Daoy (cell line): ENCODE measurements around the gene TMEM207. TPM values are rescaled to one million over a fixed set of nuclear protein-coding genes. Genes with fewer than 3 reads are reported as not detected.
A peak's percentile ranks its signal among the peaks of the same experiment; 100 is the strongest.

ENCODE experiments used
- DNase-seq: peaks from one replicate; pipeline ENCODE4 v3.0.0-alpha.2; 2015; ENCODE audit warnings: low read depth
- total RNA-seq: library from RNA; depleted of rRNA; stranded (reverse); fragments of >200 nt; shearing (Covaris generic); gene quantifications from 2 replicates; pipeline ENCODE4 v1.2.3, GENCODE V29; 2014; rRNA removed

TMEM207 gene
- total RNA-seq, 1 experiment from 2014 or later, result not detected

- DNase-seq, result peak; percentile 95
Measured at GRCh38 chr3:190385731-190386688, 63.7 kb downstream of the TMEM207 start.

DNA sequence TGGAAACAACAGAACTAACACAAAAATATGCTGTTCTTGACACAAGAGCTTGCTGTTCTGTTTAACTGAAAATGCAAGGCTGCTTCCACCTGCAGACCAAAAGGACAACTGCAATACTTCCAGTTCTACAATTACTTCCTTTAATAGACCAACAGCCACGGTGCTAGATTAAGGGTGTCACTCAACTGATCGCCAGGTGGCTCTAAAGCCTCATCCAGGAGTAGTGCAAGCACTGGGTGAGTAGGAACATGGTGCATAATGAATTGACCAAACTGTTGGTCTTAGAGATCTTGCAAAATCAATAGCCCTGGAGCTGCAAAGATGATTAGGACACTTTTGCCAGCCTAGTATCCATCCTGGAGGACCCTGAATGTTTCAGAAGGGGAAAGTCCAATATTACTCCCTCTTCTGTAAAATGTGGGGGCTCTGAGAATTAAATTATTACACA, 65.4 kb downstream of the TMEM207 start:
- DNase-seq, result peak; percentile 71

GRCh38 chr3:190382082-190382481, 67.6 kb downstream of the TMEM207 start:
- DNase-seq, result peak; percentile 51

- DNase-seq, result no peak
Measured at GRCh38 chr3:190381441-190381840, 68.3 kb downstream of the TMEM207 start.

GRCh38 chr3:190380184-190380583, 69.5 kb downstream of the TMEM207 start:
- no peak for DNase-seq

Other genes starting within 250 kb of the TMEM207 start
- gene CLDN1, start 127.5 kb downstream of the TMEM207 start, total RNA-seq, result 5.3 and 7.3 TPM in 2 replicates
- gene CLDN16, start 61.7 kb downstream of the TMEM207 start, total RNA-seq, result 0.21 and 0.74 TPM in 2 replicates
- gene IL1RAP, start 64.2 kb upstream of the TMEM207 start, total RNA-seq, result 11.3 and 11.8 TPM in 2 replicates